Smooth muscle cell (in vitro differentiated cells): ENCODE data around the gene DCDC2C. TPM values are rescaled to one million over a fixed set of nuclear protein-coding genes. Genes with fewer than 3 reads are reported as not detected.

ENCODE experiments used
- DNase-seq: peaks from one replicate; lab custom pipeline; 2025; ENCODE audit not compliant: unreplicated experiment; lab: John Stamatoyannopoulos, UW
- H2AFZ ChIP-seq: fragments of 200-600 bp; sonication (generic); 2 replicates; pipeline ENCODE4 v1.6.0; 2016; ENCODE audit warnings: antibody characterized with exemption, low read depth, mild to moderate bottlenecking
- H3F3A ChIP-seq: fragments of 200-600 bp; sonication (generic); 2 replicates; pipeline ENCODE4 v1.6.0; 2017; ENCODE audit warnings: antibody characterized with exemption, low read depth
- H3K27ac ChIP-seq: fragments of 200-600 bp; sonication (generic); 2 replicates; pipeline ENCODE4 v1.5.1; 2016; ENCODE audit warnings: low read depth, mild to moderate bottlenecking
- H3K27me3 ChIP-seq: fragments of 200-600 bp; sonication (generic); 2 replicates; pipeline ENCODE4 v1.6.1; 2016; ENCODE audit warnings: low read depth, mild to moderate bottlenecking
- H3K36me3 ChIP-seq: fragments of 200-600 bp; sonication (generic); 2 replicates; pipeline ENCODE4 v1.5.1; 2016; ENCODE audit warnings: low read depth
- H3K4me1 ChIP-seq: fragments of 200-600 bp; sonication (generic); 2 replicates; pipeline ENCODE4 v1.5.1; 2016; ENCODE audit warnings: low read depth
- H3K4me2 ChIP-seq: fragments of 200-600 bp; sonication (generic); 2 replicates; pipeline ENCODE4 v1.6.0; 2016; ENCODE audit warnings: mild to moderate bottlenecking
- H3K4me3 ChIP-seq: fragments of 200-600 bp; sonication (generic); 2 replicates; pipeline ENCODE4 v1.5.1; 2016; ENCODE audit warnings: mild to moderate bottlenecking
- H3K79me2 ChIP-seq: fragments of 200-600 bp; sonication (generic); 2 replicates; pipeline ENCODE4 v1.6.0; 2016; ENCODE audit warnings: low read depth, mild to moderate bottlenecking
- H3K9ac ChIP-seq: fragments of 200-600 bp; sonication (generic); 2 replicates; pipeline ENCODE4 v1.6.0; 2016; ENCODE audit warnings: low read depth
- H3K9me3 ChIP-seq: fragments of 200-600 bp; sonication (generic); replicated peaks from 2 replicates; pipeline ENCODE4 v1.5.1; 2016; ENCODE audit warnings: low read depth
- H4K20me1 ChIP-seq: fragments of 200-600 bp; sonication (generic); 2 replicates; pipeline ENCODE4 v1.6.0; 2016; ENCODE audit warnings: low read depth
- CTCF ChIP-seq: fragments of 200-600 bp; sonication (generic); IDR thresholded peaks from 2 replicates; pipeline ENCODE4 v1.5.1; 2017; ENCODE audit warnings: borderline replicate concordance, mild to moderate bottlenecking, antibody characterized with exemption; ENCODE audit not compliant: insufficient read depth, poor library complexity, severe bottlenecking
- WGBS: methylation state at CpG from one replicate; pipeline ENCODE4 v1.1.7; 2016; ENCODE audit warnings: low lambda C conversion rate; 5-methylcytosine and 5-hydroxymethylcytosine counted together
- polyA plus RNA-seq: library from polyadenylated mRNA; unstranded; fragments of >200 nt; fragmentation: Nextera tagmentation; extraction: Ambion mirVana; gene quantifications from 2 replicates; pipeline ENCODE4 v1.2.1, GENCODE V29; 2016
- total RNA-seq: library from RNA; depleted of rRNA; stranded (reverse); fragments of >200 nt; gene quantifications from 2 replicates; pipeline ENCODE4 v1.2.3, GENCODE V29; 2014

The DCDC2C gene
- total and polyA plus RNA-seq, 2 experiments from 2014 or later, result not detected

GRCh38 chr2:3780477-3781402 lies 77.4 kb downstream of the DCDC2C start:
- H2AFZ ChIP-seq, result peak overlapping the region; percentile 32
- TF ChIP-seq CTCF, result peak; percentile 48
- no peaks in the 10 kb centered on the region for H4K20me1 ChIP-seq
- H3K36me3 ChIP-seq, result no peaks in the 10 kb centered on the region
- H3K79me2 ChIP-seq, result no peaks in the 10 kb centered on the region
- no peaks in the 10 kb centered on the region for H3K9me3 ChIP-seq
- peak overlapping the region; percentile 59 for H3K4me2 ChIP-seq
- no peaks in the 10 kb centered on the region for H3F3A ChIP-seq
- peaks cover 5% of the 10 kb centered on the region for H3K27me3 ChIP-seq
- no peak overlapping the region for H3K9ac ChIP-seq
- H3K4me3 ChIP-seq, result no peak overlapping the region
- no peak overlapping the region for H3K27ac ChIP-seq
- no peak for DNase-seq
- H3K4me1 ChIP-seq, result no peaks in the 10 kb centered on the region
- 48% methylated on average over 23 of the region's 23 CpGs for WGBS

- H3K79me2 ChIP-seq, result no peaks in the 10 kb centered on the region
- H2AFZ ChIP-seq, result no peak overlapping the region
- no peaks in the 10 kb centered on the region for H3F3A ChIP-seq
- no peaks in the 10 kb centered on the region for H3K36me3 ChIP-seq
- TF ChIP-seq CTCF, result no peak
- 66% methylated on average over 4 of the region's 4 CpGs for WGBS
- no peaks in the 10 kb centered on the region for H3K9me3 ChIP-seq
- no peak overlapping the region for H3K27ac ChIP-seq
- H3K27me3 ChIP-seq, result no peaks in the 10 kb centered on the region
- DNase-seq, result no peak
- H3K4me1 ChIP-seq, result no peaks in the 10 kb centered on the region
- no peak overlapping the region for H3K4me3 ChIP-seq
- no peak overlapping the region for H3K9ac ChIP-seq
- no peak overlapping the region for H3K4me2 ChIP-seq
- H4K20me1 ChIP-seq, result no peaks in the 10 kb centered on the region
Measured at GRCh38 chr2:3784731-3785130, 81.4 kb downstream of the DCDC2C start.

- H3K4me3 ChIP-seq, result no peak overlapping the region
- H3K36me3 ChIP-seq, result no peaks in the 10 kb centered on the region
- no peaks in the 10 kb centered on the region for H3K79me2 ChIP-seq
- no peaks in the 10 kb centered on the region for H3K27me3 ChIP-seq
- H2AFZ ChIP-seq, result no peak overlapping the region
- no peak overlapping the region for H3K9ac ChIP-seq
- WGBS, result 55% methylated on average over 15 of the region's 15 CpGs
- no peaks in the 10 kb centered on the region for H3K4me1 ChIP-seq
- TF ChIP-seq CTCF, result no peak
- H3K9me3 ChIP-seq, result no peaks in the 10 kb centered on the region
- no peaks in the 10 kb centered on the region for H3F3A ChIP-seq
- no peak overlapping the region for H3K27ac ChIP-seq
- no peaks in the 10 kb centered on the region for H4K20me1 ChIP-seq
- no peak for DNase-seq
- no peak overlapping the region for H3K4me2 ChIP-seq
Measured at GRCh38 chr2:3785220-3785889, 82.0 kb downstream of the DCDC2C start.
